Endothelial cell of umbilical vein (primary cell): ENCODE measurements around the gene ACSL4.

ENCODE experiments used
- EZH2 ChIP-seq: IDR thresholded peaks from 2 replicates; pipeline ENCODE4 v1.6.1; 2012; ENCODE audit warnings: borderline replicate concordance, low read depth, mild to moderate bottlenecking, moderate library complexity, low read length, inconsistent platforms; ENCODE audit not compliant: severe bottlenecking
- FOS ChIP-seq: IDR thresholded peaks from 2 replicates; pipeline ENCODE4 v1.6.1; 2011; ENCODE audit warnings: mild to moderate bottlenecking, low read length, moderate library complexity, borderline replicate concordance; ENCODE audit not compliant: insufficient read depth
- GATA2 ChIP-seq: IDR thresholded peaks from 2 replicates; pipeline ENCODE4 v1.7.0; 2011; ENCODE audit warnings: low read depth, mild to moderate bottlenecking, moderate library complexity, mixed read lengths, low read length; ENCODE audit not compliant: insufficient read length, insufficient read depth
- JUN ChIP-seq: IDR thresholded peaks from 2 replicates; pipeline ENCODE4 v1.6.1; 2011; ENCODE audit warnings: borderline replicate concordance, low read depth; ENCODE audit not compliant: insufficient read length, insufficient read depth
- MAX ChIP-seq: IDR thresholded peaks from 2 replicates; pipeline ENCODE4 v1.6.1; 2011; ENCODE audit not compliant: insufficient read depth, insufficient read length
- MYC ChIP-seq: IDR thresholded peaks from one replicate; pipeline ENCODE4 v1.6.1; 2011; ENCODE audit warnings: mild to moderate bottlenecking, low read depth, low read length
- POLR2A ChIP-seq: IDR thresholded peaks from 2 replicates; pipeline ENCODE4 v1.6.1; 2012; ENCODE audit warnings: low read depth, mild to moderate bottlenecking, control low read depth, low read length
- POLR2AphosphoS5 ChIP-seq: IDR thresholded peaks from 2 replicates; pipeline ENCODE4 v1.6.1; 2012; ENCODE audit warnings: low read depth, mild to moderate bottlenecking, control low read depth, low read length, moderate library complexity; ENCODE audit not compliant: insufficient read depth
- TF ChIP-seq, protein P1 (sequence below), 2 donors: IDR thresholded peaks; 1 replicate in 1 of 2; 2 replicates in 1 of 2; pipeline ENCODE4 v1.5.1; 2011; ENCODE audit warnings: low read length in 2 of 2, mild to moderate bottlenecking in 2 of 2, moderate library complexity in 2 of 2, control low read depth in 1 of 2, inconsistent platforms in 1 of 2, low read depth in 1 of 2; ENCODE audit not compliant: insufficient read depth in 1 of 2; ENCODE audit errors: extremely low read depth in 1 of 2

GRCh38 chrX:109614951-109615350 is 118.1 kb downstream of the ACSL4 start:
- TF ChIP-seq POLR2A (no peak), GATA2 (no peak), EZH2 (no peak), FOS (no peak), POLR2AphosphoS5 (no peak), MAX (no peak), MYC (no peak), JUN (no peak)
- TF ChIP-seq, protein P1, sequence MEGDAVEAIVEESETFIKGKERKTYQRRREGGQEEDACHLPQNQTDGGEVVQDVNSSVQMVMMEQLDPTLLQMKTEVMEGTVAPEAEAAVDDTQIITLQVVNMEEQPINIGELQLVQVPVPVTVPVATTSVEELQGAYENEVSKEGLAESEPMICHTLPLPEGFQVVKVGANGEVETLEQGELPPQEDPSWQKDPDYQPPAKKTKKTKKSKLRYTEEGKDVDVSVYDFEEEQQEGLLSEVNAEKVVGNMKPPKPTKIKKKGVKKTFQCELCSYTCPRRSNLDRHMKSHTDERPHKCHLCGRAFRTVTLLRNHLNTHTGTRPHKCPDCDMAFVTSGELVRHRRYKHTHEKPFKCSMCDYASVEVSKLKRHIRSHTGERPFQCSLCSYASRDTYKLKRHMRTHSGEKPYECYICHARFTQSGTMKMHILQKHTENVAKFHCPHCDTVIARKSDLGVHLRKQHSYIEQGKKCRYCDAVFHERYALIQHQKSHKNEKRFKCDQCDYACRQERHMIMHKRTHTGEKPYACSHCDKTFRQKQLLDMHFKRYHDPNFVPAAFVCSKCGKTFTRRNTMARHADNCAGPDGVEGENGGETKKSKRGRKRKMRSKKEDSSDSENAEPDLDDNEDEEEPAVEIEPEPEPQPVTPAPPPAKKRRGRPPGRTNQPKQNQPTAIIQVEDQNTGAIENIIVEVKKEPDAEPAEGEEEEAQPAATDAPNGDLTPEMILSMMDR (IDR thresholded peaks at IDR 0.05; ENCODE audit: extremely low read depth in 1 of 2, insufficient read depth in 1 of 2, low read depth in 1 of 2, low read length in 2 of 2), result no peak
